Activated T-cell treated with anti-CD3 and anti-CD28 coated beads for 24 hours (primary cell): ENCODE results near the gene TRAF6.
"Not testable (repeated sequence)": the region's sequence is repeated elsewhere in the genome, so short reads cannot be mapped to it uniquely, and the experiment has no call there.

Source experiments
- DNase-seq: peaks from one replicate; pipeline ENCODE4 v3.0.0-alpha.2; 2020; ENCODE audit warnings: low read depth

Gene TRAF6, protein sequence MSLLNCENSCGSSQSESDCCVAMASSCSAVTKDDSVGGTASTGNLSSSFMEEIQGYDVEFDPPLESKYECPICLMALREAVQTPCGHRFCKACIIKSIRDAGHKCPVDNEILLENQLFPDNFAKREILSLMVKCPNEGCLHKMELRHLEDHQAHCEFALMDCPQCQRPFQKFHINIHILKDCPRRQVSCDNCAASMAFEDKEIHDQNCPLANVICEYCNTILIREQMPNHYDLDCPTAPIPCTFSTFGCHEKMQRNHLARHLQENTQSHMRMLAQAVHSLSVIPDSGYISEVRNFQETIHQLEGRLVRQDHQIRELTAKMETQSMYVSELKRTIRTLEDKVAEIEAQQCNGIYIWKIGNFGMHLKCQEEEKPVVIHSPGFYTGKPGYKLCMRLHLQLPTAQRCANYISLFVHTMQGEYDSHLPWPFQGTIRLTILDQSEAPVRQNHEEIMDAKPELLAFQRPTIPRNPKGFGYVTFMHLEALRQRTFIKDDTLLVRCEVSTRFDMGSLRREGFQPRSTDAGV

DNA sequence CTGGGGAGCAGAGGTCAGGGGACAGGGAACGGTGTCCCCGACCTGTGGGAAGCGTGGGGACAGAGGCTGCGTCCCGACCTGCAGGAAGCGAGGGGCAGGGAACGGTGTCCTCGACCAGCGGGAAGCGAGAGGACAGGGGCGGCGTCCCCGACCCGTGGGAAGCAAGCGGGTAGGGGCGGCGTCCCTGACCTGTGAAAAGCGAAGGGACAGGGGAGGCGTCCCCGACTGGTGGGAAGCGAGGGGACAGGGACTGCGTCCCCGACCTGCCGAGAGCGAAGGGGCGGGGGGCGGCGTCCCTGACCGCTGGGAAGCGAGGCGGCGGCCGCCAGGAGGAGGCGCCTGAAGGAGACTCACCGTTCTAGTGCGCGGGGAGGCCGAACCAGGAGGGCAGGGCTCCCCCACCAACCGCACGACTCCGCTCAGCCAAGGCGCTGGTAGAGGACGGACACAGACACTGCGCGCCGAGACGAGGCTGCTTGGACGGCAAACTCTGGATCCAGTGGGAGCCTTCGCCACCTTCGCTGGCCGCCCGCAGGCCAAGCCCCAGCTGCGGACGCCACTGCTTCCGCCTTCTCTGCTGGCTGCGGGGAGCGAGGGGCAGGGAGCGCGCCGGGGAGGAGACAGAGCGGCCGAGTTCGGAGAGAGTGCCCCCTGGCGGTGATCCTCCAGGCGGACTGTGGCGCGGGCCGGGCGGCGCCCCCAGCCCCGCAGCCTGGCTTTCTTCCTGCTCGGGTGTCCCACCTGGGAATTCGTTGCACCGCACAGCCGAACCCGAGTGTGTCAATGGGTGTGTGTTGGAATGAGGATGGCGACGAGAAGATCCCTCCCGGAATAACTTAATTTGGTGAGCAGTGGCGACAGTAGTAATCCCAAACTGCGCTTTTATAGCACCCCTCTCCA lies at the start of gene TRAF6:
TSS of gene TRAF6 (minus strand) at position 579 of the 900 bp plus-strand sequence. CDS start 8,757 bp downstream, outside the sequence.
- DNase-seq = peak; percentile 83

DNA sequence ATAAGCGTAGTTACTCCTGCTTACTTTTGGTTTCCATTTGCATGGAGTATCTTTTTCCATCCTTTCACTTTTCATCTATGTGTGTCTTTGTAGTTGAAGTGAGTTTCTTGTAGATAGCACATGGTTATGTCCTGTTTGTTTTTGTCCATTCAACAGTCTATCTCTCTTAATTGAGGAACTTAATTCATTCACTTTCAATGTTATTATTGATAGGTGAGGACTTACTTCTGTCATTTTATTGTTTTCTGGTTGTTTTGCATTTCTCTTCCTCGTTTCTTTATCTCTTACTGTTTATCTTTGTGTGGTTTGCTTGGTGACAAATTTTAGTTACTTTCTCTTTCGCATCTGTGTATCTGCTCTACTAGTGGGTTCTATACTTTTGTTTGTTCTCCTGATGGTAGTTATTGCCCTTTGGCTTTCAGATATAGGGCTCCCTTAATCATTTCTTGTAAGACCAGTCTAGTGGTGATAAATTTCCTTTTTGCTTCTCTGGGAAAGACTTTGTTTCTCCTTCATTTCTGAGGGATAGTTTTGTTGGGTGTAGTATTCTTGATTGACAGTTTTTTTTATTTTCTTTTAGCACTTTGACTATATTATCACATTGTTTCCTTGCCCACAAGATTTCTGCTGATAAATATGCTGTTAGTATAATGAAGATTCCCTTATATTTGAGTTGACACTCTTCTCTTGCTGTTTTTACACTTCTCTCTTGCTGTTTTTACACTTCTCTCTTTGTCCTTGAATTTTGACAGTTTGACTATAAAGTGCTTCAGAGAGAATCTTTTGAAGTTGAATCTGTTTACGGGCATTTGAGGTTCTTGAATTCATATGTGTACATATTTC lies 48.7 kb upstream of the TRAF6 start:
- DNase-seq = no peak

DNA sequence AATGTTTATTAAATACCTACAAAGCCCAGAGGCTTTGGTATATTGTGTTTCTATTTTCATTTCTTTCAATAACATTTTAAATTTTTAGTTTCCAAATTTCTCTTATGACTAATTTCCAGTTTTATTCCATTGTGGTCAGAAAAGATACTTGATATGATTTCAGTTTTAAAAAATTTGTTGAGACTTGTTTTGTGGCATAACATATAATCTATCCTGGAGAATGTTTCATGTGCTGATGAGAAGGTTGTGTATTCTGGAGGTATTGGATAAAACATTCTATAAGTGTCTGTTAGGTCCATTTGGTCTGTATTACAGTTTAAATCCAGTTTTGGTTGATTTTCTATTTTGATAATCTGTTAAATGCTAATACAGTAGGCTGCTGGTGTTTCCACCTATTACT lies 47.9 kb upstream of the TRAF6 start:
- DNase-seq = no peak

DNA sequence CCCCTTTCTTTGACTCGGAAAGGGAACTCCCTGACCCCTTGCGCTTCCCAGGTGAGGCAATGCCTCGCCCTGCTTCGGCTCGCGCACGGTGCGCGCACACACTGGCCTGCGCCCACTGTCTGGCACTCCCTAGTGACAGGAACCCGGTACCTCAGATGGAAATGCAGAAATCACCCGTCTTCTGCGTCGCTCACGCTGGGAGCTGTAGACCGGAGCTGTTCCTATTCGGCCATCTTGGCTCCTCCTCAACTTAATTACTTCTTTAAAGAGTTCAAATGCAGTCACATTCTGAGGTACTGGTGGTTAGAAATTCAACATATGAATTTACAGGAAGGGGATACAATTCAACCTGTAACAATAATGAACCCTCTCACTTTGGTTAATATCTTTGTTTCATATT lies 47.3 kb upstream of the TRAF6 start:
- not testable (repeated sequence) for DNase-seq

DNA sequence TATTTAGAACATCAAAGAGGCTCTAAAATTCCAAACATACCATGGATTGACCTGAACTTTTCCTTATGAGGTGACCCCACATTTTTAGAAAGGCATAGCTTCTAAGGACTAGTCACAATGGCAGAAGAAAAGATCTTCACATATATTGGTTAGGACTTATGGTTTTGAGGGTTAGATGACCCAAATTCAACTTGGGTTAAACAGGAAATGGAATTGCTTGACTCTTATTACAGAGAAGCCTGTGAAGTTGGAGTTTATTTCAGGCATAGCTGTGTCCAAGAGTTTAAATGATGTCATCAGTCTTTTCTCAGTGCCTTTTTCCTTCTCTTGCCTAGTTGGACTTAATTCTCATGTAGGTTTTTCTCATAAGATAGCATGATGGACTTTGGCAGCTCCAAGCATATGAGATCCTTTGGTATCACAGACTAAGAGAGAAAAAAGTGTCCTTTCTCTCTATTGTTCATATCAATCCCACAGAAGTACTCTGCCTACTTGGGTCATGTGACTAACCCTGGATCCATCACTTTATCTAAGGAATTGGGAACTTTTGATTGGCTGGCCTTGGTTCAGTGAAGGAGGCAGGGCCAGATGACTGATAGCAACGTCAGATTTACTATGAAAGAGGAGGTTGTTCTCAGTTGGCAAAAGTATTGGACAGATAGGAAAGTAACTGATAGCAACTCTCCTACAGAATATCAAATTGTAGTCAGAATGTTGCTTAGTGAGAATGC lies 40.5 kb upstream of the TRAF6 start:
- no peak for DNase-seq

DNA sequence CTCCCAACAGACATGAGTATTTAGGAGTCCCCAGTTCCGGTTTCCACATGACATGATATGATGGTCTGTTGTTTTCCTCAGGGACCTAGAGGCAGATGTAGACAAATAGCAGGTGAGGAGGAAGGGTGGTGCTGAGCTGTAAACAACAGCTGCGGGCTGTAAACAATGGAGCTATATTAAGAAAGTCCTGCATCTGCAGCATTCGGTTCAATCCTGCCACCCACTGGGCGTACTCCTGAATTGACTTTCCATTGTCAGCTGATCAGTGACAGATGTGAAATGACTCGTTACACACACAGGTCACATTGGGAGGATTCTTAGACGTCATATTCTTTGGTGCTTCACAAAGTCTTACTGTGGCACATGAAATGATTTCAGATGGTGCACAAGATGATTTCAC lies 30.9 kb upstream of the TRAF6 start:
- no peak for DNase-seq

DNA sequence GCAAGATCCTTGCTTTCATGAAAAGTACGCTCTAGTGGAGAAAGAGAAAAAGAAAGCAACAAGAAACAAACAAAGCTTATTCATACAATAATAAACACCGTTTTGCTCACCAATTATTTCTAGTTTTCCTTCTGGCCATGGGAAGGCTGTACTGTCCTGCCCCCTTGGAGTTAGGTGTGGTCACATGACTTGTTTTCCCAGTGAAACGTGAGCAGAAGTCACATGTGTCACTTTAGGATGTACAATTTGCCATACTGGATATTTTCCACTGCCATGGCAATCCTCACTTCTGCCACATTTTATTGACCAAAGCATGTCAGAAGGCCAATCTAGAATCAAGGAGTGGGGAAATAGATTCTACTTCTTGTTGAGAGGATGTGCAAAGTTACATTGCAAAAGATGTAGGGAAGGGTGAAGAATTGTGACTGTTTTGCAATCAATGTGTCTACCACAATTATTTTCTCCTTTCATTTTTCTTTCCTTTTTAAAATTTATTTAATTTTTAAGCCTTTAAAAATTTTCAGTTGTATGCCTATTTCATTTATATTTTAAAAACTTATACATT lies 24.3 kb upstream of the TRAF6 start:
- no peak for DNase-seq

DNA sequence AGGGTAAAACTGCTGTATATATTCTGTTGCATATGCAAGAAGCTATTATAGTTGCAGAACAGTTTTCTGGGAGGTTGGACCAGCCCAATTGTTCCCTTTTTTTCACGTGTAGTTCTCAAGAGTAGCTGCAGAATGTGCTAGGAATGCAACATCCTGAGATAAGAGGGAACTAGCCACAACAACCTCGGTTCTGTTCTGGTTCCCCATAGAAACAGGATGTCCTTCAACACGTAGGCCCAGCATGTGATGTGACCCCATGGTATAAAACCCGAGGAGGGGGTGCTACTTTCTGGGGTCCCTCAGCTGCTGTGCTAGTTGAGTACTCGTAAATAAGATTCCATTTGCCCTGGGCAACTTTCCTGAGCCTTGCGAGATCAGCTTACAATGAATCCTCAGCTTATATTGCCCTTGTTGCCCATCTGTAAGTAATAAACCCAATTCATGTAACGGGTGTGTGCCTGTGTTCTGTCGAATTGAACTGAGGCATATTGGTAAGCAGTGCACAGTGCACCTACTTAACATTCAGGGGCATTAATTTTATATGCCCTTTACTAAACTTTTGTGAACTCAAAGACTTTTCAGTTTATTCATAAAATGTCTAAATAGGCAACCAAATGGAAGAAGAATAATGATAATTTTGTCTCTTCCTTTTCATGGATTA lies 23.0 kb upstream of the TRAF6 start:
- no peak for DNase-seq

DNA sequence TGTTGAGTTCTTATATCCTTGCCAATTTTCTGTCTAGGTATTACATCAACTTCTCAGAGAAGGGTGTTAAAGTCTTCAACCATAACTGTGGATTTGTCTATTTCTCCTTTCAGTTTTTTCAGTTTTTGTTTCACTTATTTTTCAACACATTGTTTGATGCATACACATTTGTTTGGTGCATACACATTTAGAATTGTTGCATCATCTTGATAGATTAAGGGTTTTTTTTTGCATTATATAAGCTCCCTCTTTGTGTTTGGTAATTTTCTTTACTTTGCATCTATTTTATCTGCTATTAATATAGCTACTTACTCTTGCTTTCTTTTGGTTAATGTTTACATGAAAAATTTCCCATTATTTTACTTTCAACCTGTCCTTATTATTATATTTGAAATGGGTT lies 20.8 kb upstream of the TRAF6 start:
- no peak for DNase-seq

DNA sequence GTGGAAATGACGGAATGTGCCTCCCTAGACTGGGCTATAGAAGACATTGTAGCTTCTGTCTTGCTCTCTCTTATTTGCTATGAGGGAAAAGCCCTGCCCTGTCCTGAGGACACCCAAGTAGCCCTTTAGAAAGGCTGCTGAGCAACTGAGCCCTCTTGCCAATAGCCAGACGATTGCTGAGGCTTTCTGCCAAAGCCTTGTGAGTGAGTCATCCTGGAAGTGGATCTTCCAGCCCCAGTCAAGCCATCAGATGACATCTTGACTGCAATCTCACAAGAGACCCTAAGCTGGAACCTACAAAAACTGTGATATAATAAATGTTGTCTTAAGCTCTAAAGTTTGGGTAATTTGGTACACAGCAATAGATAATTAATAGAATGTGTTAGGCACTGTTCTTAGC lies 3.9 kb upstream of the TRAF6 start:
- no peak for DNase-seq

DNA sequence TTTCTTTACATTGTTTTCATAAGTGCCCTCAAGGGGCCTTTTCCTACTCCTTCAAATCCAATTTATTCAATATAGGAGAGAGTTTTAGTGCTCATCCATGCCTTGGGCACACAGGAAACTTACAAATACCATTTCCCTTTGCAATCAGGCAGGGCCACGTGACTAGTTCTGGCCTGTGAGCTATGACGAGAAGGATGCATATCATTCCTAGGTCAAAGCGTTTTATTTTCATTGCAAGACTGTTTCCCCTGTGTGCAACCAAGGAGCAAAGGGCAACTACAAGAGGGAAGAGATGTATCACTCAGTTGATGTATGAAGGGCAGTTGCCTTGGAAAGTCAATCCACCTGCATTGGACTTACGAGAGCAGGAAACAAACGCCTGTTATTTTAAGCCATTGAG lies 1.9 kb upstream of the TRAF6 start:
- no peak for DNase-seq

DNA sequence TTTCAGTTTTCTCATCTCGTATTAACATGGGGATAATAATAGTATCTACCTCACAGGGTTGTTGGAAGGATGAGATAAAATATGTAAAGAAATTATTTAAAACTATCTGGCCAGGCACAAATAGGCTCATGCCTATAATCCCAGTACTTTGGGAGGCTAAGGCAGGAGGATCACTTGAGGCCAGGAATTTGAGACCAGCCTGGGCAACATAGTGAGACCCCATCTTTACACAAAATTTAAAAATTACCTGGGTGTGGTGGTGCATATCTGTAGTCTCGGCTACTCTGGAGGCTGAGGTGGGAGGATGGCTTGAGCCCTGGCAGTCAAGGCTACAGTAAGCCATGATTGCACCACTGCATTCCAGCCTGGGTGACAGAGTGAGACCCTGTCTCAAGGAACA lies 990 bp upstream of the TRAF6 start:
- not testable (repeated sequence) for DNase-seq

DNA sequence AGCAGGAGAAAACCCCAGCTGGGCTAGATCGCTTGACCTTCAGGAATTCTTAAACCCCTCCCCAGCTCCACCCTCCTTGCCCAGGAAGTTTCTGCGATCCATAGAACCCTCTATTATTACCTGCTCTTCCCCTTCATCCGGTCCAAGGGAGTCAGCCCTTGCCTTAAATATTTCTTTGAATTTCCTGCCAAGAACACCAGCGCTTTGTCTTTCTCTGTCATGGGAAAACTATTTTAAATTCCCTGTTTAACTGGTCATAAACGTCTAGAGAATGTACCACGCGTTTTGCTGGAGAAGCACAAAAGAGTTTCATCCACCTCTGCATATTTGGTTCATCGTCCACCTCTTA lies 496 bp upstream of the TRAF6 start:
- DNase-seq = no peak

DNA sequence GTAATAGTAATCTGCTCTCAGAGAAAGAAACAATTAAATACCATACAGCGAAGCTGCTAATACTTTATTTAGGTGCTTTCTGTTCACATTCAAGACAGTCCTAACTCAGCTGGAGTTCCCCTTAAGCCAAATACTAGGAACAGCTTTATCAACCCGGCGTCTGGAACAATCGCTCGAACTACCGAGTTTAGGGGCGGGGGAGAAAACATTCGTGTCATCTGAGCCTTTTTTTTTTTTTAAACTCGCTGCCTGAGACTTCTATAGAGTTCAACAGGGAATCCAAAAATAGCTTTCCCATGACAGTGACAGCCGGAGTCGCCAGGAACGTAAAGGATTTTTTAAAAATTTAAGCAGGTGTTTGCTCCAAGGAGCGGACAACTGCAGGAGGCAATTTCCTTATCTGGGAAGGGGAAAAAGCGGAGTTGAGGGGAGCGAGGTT lies 852 bp downstream of the TRAF6 start:
- no peak for DNase-seq

DNA sequence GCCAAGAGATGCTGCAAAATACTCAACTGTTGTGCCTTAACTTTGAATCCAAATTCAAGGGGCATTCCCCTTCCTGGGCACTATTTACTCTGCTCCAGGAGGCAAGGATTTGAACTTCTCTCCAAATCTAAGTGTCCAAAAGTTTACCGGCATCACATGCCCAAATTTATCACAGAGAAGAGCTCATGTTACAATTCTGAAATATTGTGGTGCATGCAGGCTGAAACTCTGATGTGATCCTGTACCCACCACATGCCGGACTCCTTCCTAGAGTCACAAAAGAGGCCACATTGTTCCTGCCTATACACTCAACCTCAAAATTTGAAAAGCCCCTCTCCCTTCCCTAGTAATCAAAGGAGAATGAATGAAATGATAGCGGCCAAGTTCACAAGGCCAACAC lies 1.3 kb downstream of the TRAF6 start:
- DNase-seq = no peak

DNA sequence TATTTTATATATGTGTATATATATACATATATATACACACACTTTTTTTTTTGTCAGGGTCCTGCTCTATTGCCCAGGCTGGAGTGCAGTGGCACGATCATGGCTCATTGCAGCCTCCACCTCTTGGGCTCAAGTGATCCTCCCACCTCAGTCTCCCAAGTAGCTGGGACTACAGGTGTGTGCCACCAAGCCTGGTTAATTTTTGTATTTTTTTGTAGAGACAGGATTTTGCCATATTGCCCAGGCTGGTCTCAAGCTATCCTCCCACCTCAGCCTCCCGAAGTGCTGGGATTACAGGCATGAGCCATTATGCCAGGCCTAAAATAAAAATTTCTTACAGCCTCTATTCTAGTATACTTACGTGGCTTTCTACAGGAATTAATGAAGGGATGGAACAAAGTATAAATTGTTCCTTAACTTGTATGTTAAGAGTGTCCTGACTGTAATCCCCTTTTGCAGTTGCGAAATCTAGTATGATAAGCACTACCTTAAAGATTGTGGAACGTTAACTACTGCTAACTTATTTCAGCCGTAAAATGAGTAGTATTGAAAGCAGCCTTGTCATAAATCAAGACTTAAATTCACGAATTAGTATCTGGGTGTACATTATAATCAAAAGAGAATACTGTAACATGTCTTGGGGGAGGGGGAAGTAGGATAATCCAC lies 2.1 kb downstream of the TRAF6 start:
- DNase-seq = no peak

DNA sequence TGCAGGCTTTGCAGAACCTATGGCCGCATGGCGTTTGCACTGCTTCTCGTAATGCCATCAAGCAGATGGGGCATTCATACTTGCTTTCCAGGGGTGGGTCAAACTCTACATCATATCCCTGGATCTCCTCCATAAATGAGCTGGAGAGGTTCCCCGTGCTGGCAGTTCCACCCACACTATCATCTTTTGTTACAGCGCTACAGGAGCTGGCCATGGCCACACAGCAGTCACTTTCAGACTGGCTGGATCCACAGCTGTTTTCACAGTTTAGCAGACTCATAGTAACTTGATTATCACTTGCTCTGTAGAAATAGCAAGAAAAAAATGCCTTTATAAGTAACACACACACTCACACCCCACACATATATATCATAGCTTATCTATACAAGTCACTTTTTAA lies 8.8 kb downstream of the TRAF6 start:
- no peak for DNase-seq

DNA sequence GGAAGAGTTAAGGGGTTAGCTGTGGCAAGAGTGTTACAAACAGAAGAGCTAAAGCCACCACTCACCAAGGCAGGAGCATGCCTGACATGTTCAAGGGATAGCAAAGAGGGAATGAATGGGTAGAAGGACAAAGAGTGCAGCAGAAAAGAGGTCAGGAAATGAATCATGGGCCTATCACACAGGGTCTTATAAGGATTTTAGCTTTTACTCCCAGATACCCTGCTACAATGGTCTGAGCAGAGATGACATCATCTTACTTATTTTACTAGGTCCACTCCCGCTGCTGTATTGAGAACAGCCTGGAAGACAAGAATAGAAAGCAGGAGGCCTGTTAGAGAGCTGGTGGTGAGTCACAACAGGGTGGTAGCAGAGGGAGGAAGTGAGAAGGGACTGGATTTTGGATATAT lies 9.8 kb downstream of the TRAF6 start:
- DNase-seq = no peak

DNA sequence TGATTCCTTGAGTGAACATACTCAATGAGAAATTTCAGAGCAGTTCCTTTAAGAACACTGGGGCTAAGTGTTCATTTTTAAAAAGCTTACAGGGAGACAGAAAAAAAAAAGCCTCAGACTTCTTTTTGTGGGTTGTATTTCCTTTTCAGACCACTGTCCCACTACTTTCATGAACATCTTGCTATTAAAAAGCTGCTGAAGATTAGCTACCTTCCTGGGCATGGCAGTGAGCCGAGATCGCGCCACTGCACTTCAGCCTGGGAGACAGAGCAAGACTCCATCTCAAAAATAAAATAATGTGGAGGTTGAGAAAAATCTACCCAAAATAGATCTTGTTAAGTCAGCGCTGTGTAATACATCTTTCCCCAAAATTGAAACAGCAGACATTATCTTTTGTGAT lies 10.8 kb downstream of the TRAF6 start:
- no peak for DNase-seq

DNA sequence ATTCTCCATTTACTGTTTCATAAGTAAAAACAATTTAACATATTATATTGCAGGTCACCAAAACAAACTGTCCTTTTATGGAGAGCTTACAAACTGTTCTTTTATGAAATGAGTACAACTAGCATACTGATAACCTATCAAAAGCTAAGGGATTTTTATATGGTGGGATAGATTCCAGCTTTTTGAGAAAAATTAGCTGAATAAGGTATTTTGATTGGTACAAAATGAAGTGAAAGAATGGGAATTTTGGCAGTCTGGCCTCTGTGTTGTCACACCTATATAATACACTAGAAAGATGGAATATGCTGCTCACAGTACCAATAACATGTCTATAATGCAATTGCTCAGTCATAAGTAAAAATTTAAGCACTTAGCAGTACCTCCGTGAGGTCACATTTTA lies 11.4 kb downstream of the TRAF6 start:
- DNase-seq = no peak
